Endothelial cell (in vitro differentiated cells): ENCODE measurements around the gene CCM2. TPM values are rescaled to one million over a fixed set of nuclear protein-coding genes. Genes with fewer than 3 reads are reported as not detected.
A peak's percentile ranks its signal among the peaks of the same experiment; 100 is the strongest.

Experiments
- DNase-seq: peaks from one replicate; pipeline ENCODE4 v3.0.0; 2021; ENCODE audit warnings: low spot score
- H3K27ac Mint-ChIP-seq: one replicate; pipeline ENCODE4 v1.8.0; 2021; ENCODE audit warnings: mixed read lengths, inconsistent platforms; ENCODE audit not compliant: unreplicated experiment
- H3K27me3 Mint-ChIP-seq: one replicate; pipeline ENCODE4 v1.8.0; 2021; ENCODE audit warnings: mild to moderate bottlenecking, moderate library complexity, mixed read lengths, inconsistent platforms; ENCODE audit not compliant: unreplicated experiment
- H3K36me3 Mint-ChIP-seq: one replicate; pipeline ENCODE4 v1.8.0; 2021; ENCODE audit warnings: mild to moderate bottlenecking, low read depth, mixed read lengths, inconsistent platforms; ENCODE audit not compliant: unreplicated experiment
- H3K4me1 Mint-ChIP-seq: one replicate; pipeline ENCODE4 v1.8.0; 2021; ENCODE audit warnings: mild to moderate bottlenecking, mixed read lengths, inconsistent platforms; ENCODE audit not compliant: unreplicated experiment
- H3K4me3 Mint-ChIP-seq: one replicate; pipeline ENCODE4 v1.8.0; 2021; ENCODE audit warnings: mild to moderate bottlenecking, mixed read lengths, inconsistent platforms; ENCODE audit not compliant: unreplicated experiment
- H3K9me3 Mint-ChIP-seq: one replicate; pipeline ENCODE4 v1.8.0; 2021; ENCODE audit warnings: mixed read lengths, inconsistent platforms; ENCODE audit not compliant: unreplicated experiment
- total RNA-seq: library from RNA; stranded (reverse); fragmentation: NEBNext Ultra II Directional; extraction: Animal tissue kit (Norgen Biotek cat#: 25700); gene quantifications from one replicate; pipeline ENCODE4 v1.2.1, GENCODE V29; 2021; ENCODE audit not compliant: unreplicated experiment
- TF ChIP-seq, protein P1 (sequence below): fragments of 200-600 bp; sonication (generic); IDR thresholded peaks from one replicate; pipeline ENCODE4 v1.5.0; 2021; ENCODE audit warnings: antibody characterized with exemption; ENCODE audit not compliant: unreplicated experiment

CCM2 gene
- total RNA-seq, 1 donor from 2014 or later = 59.8 TPM

DNA sequence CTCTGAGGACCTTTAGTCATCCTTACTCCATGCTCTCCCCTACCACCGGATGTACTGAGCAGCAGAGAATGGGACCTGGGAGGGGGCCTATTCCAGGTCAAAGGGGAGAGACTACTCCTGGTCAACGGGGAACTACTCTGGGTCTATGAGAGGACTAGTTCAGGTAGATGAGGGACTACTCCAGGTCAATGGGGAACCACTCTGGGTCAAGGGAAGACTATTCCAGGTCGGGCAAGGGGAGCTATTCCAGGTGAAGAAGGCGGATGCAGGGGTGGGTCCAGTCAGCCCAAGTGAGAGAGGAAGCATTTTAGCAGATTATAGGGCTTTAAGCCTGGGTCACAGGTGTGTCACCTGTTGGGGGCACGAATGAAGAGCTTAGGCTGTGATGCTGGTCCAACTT lies 35.4 kb downstream of the CCM2 start:
- no peaks in the 10 kb centered on the region for H3K27me3 Mint-ChIP-seq

DNA sequence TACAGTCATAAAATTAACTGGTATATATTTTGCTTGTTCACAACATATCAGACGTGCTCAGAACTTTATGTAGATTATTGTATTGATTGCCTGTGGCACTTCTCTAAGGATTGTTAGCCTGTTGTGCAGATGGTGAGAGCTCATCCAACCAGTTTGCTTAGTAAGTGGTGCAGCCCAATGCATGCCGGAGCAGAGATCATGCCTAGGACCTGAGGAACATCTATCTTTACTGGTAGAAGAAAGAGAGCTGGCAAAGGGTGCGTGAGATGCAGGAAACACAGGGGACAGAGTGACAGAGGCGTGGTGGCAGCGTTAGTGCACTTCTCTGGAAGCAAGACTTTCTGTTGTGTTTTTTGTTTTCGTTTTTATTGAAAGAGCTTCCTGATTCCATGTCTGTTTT lies 35.9 kb downstream of the CCM2 start:
- Mint-ChIP-seq H3K36me3 (peaks cover 14% of the 10 kb centered on the region), H3K27me3 (no peaks in the 10 kb centered on the region), H3K9me3 (no peaks in the 10 kb centered on the region), H3K27ac (peak overlapping the region; percentile 1), H3K4me3 (no peak overlapping the region), H3K4me1 (peaks cover 9% of the 10 kb centered on the region)
- TF ChIP-seq, protein P1, sequence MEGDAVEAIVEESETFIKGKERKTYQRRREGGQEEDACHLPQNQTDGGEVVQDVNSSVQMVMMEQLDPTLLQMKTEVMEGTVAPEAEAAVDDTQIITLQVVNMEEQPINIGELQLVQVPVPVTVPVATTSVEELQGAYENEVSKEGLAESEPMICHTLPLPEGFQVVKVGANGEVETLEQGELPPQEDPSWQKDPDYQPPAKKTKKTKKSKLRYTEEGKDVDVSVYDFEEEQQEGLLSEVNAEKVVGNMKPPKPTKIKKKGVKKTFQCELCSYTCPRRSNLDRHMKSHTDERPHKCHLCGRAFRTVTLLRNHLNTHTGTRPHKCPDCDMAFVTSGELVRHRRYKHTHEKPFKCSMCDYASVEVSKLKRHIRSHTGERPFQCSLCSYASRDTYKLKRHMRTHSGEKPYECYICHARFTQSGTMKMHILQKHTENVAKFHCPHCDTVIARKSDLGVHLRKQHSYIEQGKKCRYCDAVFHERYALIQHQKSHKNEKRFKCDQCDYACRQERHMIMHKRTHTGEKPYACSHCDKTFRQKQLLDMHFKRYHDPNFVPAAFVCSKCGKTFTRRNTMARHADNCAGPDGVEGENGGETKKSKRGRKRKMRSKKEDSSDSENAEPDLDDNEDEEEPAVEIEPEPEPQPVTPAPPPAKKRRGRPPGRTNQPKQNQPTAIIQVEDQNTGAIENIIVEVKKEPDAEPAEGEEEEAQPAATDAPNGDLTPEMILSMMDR = no peak
- DNase-seq = no peak

More for the DNA sequence above, 35.4 kb downstream of the CCM2 start:
- DNase-seq = no peak
- Mint-ChIP-seq H3K27ac (peak overlapping the region; percentile 12), H3K36me3 (peaks cover 11% of the 10 kb centered on the region), H3K4me3 (no peak overlapping the region), H3K4me1 (peaks cover 9% of the 10 kb centered on the region), H3K9me3 (no peaks in the 10 kb centered on the region)
- TF ChIP-seq, protein P1 = no peak

DNA sequence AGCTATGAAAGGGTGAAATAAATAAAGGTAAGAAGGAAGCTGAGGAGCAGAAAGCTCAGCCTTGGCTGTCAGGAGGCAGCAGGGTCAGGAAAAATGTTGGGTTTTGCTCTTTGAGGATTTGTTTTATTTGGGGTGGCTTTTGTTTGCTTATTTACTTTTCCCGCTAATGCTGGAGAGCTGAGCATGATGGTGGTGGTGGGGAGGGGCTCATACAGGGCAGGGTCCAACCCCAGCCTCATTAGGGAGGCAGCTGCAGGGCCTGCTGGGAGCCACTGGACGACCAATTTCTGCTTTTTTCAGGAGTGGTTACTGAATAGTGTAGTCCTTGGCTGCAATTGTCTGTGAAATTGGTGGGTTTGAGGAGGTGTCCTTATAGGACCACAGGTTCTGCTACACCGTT lies 36.3 kb downstream of the CCM2 start:
- Mint-ChIP-seq H3K27ac (peak overlapping the region; percentile 1), H3K4me3 (no peak overlapping the region), H3K9me3 (no peaks in the 10 kb centered on the region), H3K4me1 (peaks cover 9% of the 10 kb centered on the region), H3K36me3 (peaks cover 19% of the 10 kb centered on the region), H3K27me3 (no peaks in the 10 kb centered on the region)
- DNase-seq = no peak
- TF ChIP-seq, protein P1 = no peak

DNA sequence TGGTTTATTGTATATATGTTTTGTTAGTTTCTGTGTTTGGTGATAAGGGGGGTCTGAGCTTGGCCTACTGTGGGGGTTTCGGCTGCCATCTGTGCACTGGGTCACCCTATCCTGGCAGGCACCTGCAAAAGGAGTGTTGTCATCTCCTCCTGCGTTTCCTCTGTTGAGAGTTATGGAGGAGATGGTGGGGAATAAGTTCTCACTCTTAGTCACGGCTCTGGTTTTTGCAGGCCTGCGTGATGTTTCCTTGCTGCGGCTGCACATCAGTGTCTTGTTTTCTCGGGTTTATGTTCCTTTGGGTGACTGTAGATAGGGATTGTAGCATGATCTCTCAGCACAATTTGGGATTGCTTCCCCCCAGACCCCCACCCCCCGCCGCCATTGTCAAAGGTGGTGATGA lies 36.8 kb downstream of the CCM2 start:
- Mint-ChIP-seq H3K36me3 (peaks cover 19% of the 10 kb centered on the region), H3K27me3 (no peaks in the 10 kb centered on the region), H3K4me1 (peaks cover 9% of the 10 kb centered on the region), H3K4me3 (no peak overlapping the region), H3K9me3 (no peaks in the 10 kb centered on the region), H3K27ac (no peak overlapping the region)
- TF ChIP-seq, protein P1 = no peak
- DNase-seq = no peak

DNA sequence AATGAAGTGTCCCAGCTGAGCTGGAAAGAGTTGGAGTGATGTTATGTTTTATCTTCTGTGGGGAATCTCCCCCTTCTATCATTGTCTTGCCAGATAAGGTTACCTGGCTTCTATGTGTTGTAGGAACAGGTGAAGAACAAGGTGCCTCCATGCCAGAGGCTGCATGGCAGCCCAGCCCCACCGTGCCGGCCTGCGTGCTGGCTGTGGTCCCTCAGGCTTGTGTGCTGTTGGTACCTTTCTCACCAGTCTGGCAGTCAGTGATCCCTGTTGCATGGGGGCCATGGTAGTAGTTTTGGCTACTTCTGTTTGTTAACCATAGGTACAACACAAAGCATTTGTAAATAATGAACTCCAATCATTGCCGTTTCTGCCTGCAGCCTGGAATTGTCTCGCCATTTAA lies 37.9 kb downstream of the CCM2 start:
- no peaks in the 10 kb centered on the region for H3K27me3 Mint-ChIP-seq
- H3K4me3 Mint-ChIP-seq = no peak overlapping the region

More for the DNA sequence above, 37.9 kb downstream of the CCM2 start:
- H3K9me3 Mint-ChIP-seq = no peaks in the 10 kb centered on the region
- no peak for DNase-seq
- TF ChIP-seq, protein P1 = no peak
- H3K36me3 Mint-ChIP-seq = peaks cover 24% of the 10 kb centered on the region
- H3K27ac Mint-ChIP-seq = no peak overlapping the region
- peaks cover 9% of the 10 kb centered on the region for H3K4me1 Mint-ChIP-seq
